ENCODE results near the gene SLC14A1.

GRCh38 chr18:45783097-45784075 lies 59.4 kb downstream of the SLC14A1 start:
- TF ChIP-seq CHD2 (IDR thresholded peaks at IDR 0.05; ENCODE audit: low read length) (no peak), CTCF (IDR thresholded peaks at IDR 0.05; ENCODE audit: control extremely low read depth in 1 of 3, insufficient read depth in 1 of 3, low read depth in 1 of 3, low read length in 3 of 3) (no peak)
